H9 (cell line): ENCODE data around the gene IGF1R. TPM values are rescaled to one million over a fixed set of nuclear protein-coding genes. Genes with fewer than 3 reads are reported as not detected.

Experiments used
- DNase-seq: peaks from one replicate; pipeline ENCODE4 v3.0.0-alpha.2; 2017
- H2AFZ ChIP-seq: one replicate; pipeline ENCODE4 v1.6.1; 2013; ENCODE audit warnings: mild to moderate bottlenecking, low read length, control low read depth, moderate library complexity
- H2AK5ac ChIP-seq: 2 replicates; pipeline ENCODE4 v1.6.1; 2013; ENCODE audit warnings: low read length, control low read depth, mixed read lengths; ENCODE audit not compliant: insufficient read length
- H2BK120ac ChIP-seq: one replicate; pipeline ENCODE4 v1.6.1; 2013; ENCODE audit warnings: low read depth, mild to moderate bottlenecking, low read length, control low read depth, inconsistent platforms; ENCODE audit not compliant: poor library complexity, severe bottlenecking
- H2BK12ac ChIP-seq: 2 replicates; pipeline ENCODE4 v1.6.1; 2013; ENCODE audit warnings: low read length, control low read depth, mixed read lengths, low read depth; ENCODE audit not compliant: insufficient read length
- H2BK15ac ChIP-seq: 2 replicates; pipeline ENCODE4 v1.6.1; 2013; ENCODE audit warnings: low read depth, low read length, control low read depth
- H2BK20ac ChIP-seq: one replicate; pipeline ENCODE4 v1.6.1; 2013; ENCODE audit warnings: low read depth, mild to moderate bottlenecking, low read length, control low read depth, inconsistent platforms; ENCODE audit not compliant: poor library complexity, severe bottlenecking
- H2BK5ac ChIP-seq: 2 replicates; pipeline ENCODE4 v1.6.1; 2013; ENCODE audit warnings: low read length, control low read depth, mixed read lengths; ENCODE audit not compliant: insufficient read length
- H3K14ac ChIP-seq: 2 replicates; pipeline ENCODE4 v1.6.1; 2013; ENCODE audit warnings: low read length, control low read depth; ENCODE audit not compliant: insufficient read depth
- H3K18ac ChIP-seq: 2 replicates; pipeline ENCODE4 v1.6.1; 2013; ENCODE audit warnings: low read depth, mild to moderate bottlenecking, mixed read lengths, low read length, control low read depth; ENCODE audit not compliant: insufficient read length
- H3K23ac ChIP-seq: 2 replicates; pipeline ENCODE4 v1.6.1; 2013; ENCODE audit warnings: low read length, control low read depth, mixed read lengths, low read depth; ENCODE audit not compliant: insufficient read length
- H3K23me2 ChIP-seq: 2 replicates; pipeline ENCODE4 v1.6.1; 2013; ENCODE audit warnings: low read depth, mild to moderate bottlenecking, mixed read lengths, low read length, control low read depth; ENCODE audit not compliant: insufficient read length, poor library complexity, severe bottlenecking
- H3K27ac ChIP-seq: 2 replicates; pipeline ENCODE4 v1.5.1; 2013; ENCODE audit warnings: low read length, control low read depth, mixed read lengths, low read depth; ENCODE audit not compliant: insufficient read length
- H3K27me3 ChIP-seq: 2 replicates; pipeline ENCODE4 v1.6.1; 2013; ENCODE audit warnings: low read length, control low read depth, inconsistent platforms; ENCODE audit not compliant: insufficient read depth
- H3K4ac ChIP-seq: 2 replicates; pipeline ENCODE4 v1.6.1; 2013; ENCODE audit warnings: low read depth, mild to moderate bottlenecking, control low read depth, inconsistent platforms, low read length, moderate library complexity
- H3K4me1 ChIP-seq: 2 replicates; pipeline ENCODE4 v1.6.1; 2013; ENCODE audit warnings: low read length, control low read depth, inconsistent platforms; ENCODE audit not compliant: insufficient read depth
- H3K4me2 ChIP-seq: 2 replicates; pipeline ENCODE4 v1.6.1; 2013; ENCODE audit warnings: low read length, control low read depth, mixed read lengths; ENCODE audit not compliant: insufficient read length, insufficient read depth
- H3K56ac ChIP-seq: 2 replicates; pipeline ENCODE4 v1.6.1; 2013; ENCODE audit warnings: low read depth, mild to moderate bottlenecking, mixed read lengths, low read length, control low read depth; ENCODE audit not compliant: insufficient read length
- H3K79me1 ChIP-seq: 2 replicates; pipeline ENCODE4 v1.6.1; 2013; ENCODE audit warnings: low read depth, mild to moderate bottlenecking, moderate library complexity, low read length, control low read depth, inconsistent platforms; ENCODE audit not compliant: insufficient read depth, poor library complexity, severe bottlenecking
- H3K79me2 ChIP-seq: 2 replicates; pipeline ENCODE4 v1.6.1; 2013; ENCODE audit warnings: low read length, control low read depth, inconsistent platforms; ENCODE audit not compliant: insufficient read depth
- H3K9ac ChIP-seq: 2 replicates; pipeline ENCODE4 v1.6.1; 2013; ENCODE audit warnings: low read length, control low read depth, mixed read lengths; ENCODE audit not compliant: insufficient read length; ENCODE audit errors: extremely low read depth
- H3K9me3 ChIP-seq: one replicate; pipeline ENCODE4 v1.6.1; 2013; ENCODE audit warnings: low read depth, low read length, inconsistent platforms; ENCODE audit not compliant: control insufficient read depth
- H3T11ph ChIP-seq: one replicate; pipeline ENCODE4 v1.6.1; 2013; ENCODE audit warnings: mild to moderate bottlenecking, low read length, control low read depth, inconsistent platforms
- H4K20me1 ChIP-seq: one replicate; pipeline ENCODE4 v1.6.1; 2013; ENCODE audit not compliant: control insufficient read depth, insufficient read length, insufficient read depth
- H4K5ac ChIP-seq: 2 replicates; pipeline ENCODE4 v1.6.1; 2013; ENCODE audit warnings: low read depth, mild to moderate bottlenecking, mixed read lengths, low read length, control low read depth; ENCODE audit not compliant: insufficient read length
- H4K8ac ChIP-seq: replicated peaks from 2 replicates; pipeline ENCODE4 v1.6.1; 2013; ENCODE audit warnings: low read length, control low read depth, mixed read lengths, low read depth; ENCODE audit not compliant: insufficient read length
- H4K91ac ChIP-seq: 2 replicates; pipeline ENCODE4 v1.6.1; 2013; ENCODE audit warnings: low read depth, mild to moderate bottlenecking, moderate library complexity, mixed read lengths, low read length, control low read depth; ENCODE audit not compliant: insufficient read length
- H3K27ac Mint-ChIP-seq, 3 experiments: 2 replicates in 2 of 3; 3 replicates in 1 of 3; pipeline ENCODE4 v1.8.0; 2020 to 2021; ENCODE audit warnings: mixed read lengths in 3 of 3, mild to moderate bottlenecking in 1 of 3, moderate library complexity in 1 of 3
- H3K27me3 Mint-ChIP-seq: 2 replicates; pipeline ENCODE4 v1.8.0; 2021; ENCODE audit warnings: low read depth, mild to moderate bottlenecking, moderate library complexity, mixed read lengths
- H3K36me3 Mint-ChIP-seq, 3 experiments: 2 replicates in 2 of 3; 3 replicates in 1 of 3; pipeline ENCODE4 v1.8.0; 2020 to 2021; ENCODE audit warnings: low read depth in 3 of 3, mixed read lengths in 3 of 3; ENCODE audit not compliant: insufficient read depth in 1 of 3
- H3K4me1 Mint-ChIP-seq, 2 experiments: 2 replicates each; pipeline ENCODE4 v1.8.0; 2020; ENCODE audit warnings: mixed read lengths in 2 of 2
- H3K4me3 Mint-ChIP-seq, 2 experiments: 2 replicates in 1 of 2; 3 replicates in 1 of 2; pipeline ENCODE4 v1.8.0; 2020 to 2021; ENCODE audit warnings: mild to moderate bottlenecking in 2 of 2, mixed read lengths in 2 of 2, moderate library complexity in 1 of 2
- H3K9me3 Mint-ChIP-seq, 2 experiments: 2 replicates in 1 of 2; 3 replicates in 1 of 2; pipeline ENCODE4 v1.8.0; 2020; ENCODE audit warnings: mild to moderate bottlenecking in 2 of 2, mixed read lengths in 2 of 2, moderate library complexity in 1 of 2
- CTCF ChIP-seq: fragments of 200-600 bp; sonication (generic); conservative IDR thresholded peaks from 3 replicates; pipeline ENCODE4 v1.8.0; 2021; ENCODE audit warnings: antibody characterized with exemption, mild to moderate bottlenecking
- WGBS: extraction: QIAGEN DNeasy Blood & Tissue Kit; methylation state at CpG from one replicate; pipeline ENCODE4 v1.1.7; 2013; ENCODE audit warnings: missing lambda C conversion rate, low lambda C conversion rate, mixed read lengths; ENCODE audit not compliant: insufficient read length; ENCODE audit errors: extremely low coverage; 5-methylcytosine and 5-hydroxymethylcytosine counted together
- total RNA-seq: library from RNA; stranded (reverse); gene quantifications from 2 replicates; pipeline ENCODE4 v1.2.1, GENCODE V29; 2021

The IGF1R gene
- total RNA-seq, 1 experiment from 2014 or later: 70.0 TPM

GRCh38 chr15:98953968-98954367 lies 305.6 kb downstream of the IGF1R start:
- TF ChIP-seq CTCF: no peak
- no peaks in the 10 kb centered on the region for H3K4me1 Mint-ChIP-seq
- no peaks in the 10 kb centered on the region for H3K23me2 ChIP-seq
- no peak overlapping the region for H2BK12ac ChIP-seq
- H3K18ac ChIP-seq: no peak overlapping the region
- no peak overlapping the region for H2BK20ac ChIP-seq
- no peaks in the 10 kb centered on the region for H4K20me1 ChIP-seq
- no peak overlapping the region for H4K8ac ChIP-seq
- no peak overlapping the region for H2BK15ac ChIP-seq
- H3K9me3 Mint-ChIP-seq: no peaks in the 10 kb centered on the region
- no peak overlapping the region for H3T11ph ChIP-seq
- H3K14ac ChIP-seq: no peak overlapping the region; the same call in 1 of the 2 replicates
- no peak overlapping the region for H2AFZ ChIP-seq
- no peak overlapping the region for H4K5ac ChIP-seq
- H3K4me1 ChIP-seq: no peaks in the 10 kb centered on the region
- no peak overlapping the region for H3K27ac ChIP-seq
- H2AK5ac ChIP-seq: no peak overlapping the region
- H3K27me3 Mint-ChIP-seq: no peaks in the 10 kb centered on the region
- no peak overlapping the region for H3K4me2 ChIP-seq
- no peaks in the 10 kb centered on the region for H3K79me1 ChIP-seq
- H3K9ac ChIP-seq: no peak overlapping the region
- no peak overlapping the region for H2BK5ac ChIP-seq
- no peaks in the 10 kb centered on the region for H3K27me3 ChIP-seq
- no peak overlapping the region for H3K23ac ChIP-seq
- no peak overlapping the region for H3K27ac Mint-ChIP-seq
- WGBS: no CpG with 5 or more reads among the region's 16 CpGs
- H3K79me2 ChIP-seq: no peaks in the 10 kb centered on the region
- no peak overlapping the region for H3K56ac ChIP-seq
- H3K36me3 Mint-ChIP-seq: peaks cover 29 to 74% (median 73%) of the 10 kb centered on the region in 3 experiments; a peak in 6 of 7 replicates
- no peak overlapping the region for H2BK120ac ChIP-seq
- no peak overlapping the region for H4K91ac ChIP-seq
- no peaks in the 10 kb centered on the region for H3K9me3 ChIP-seq
- no peak overlapping the region for H3K4me3 Mint-ChIP-seq
- no peak for DNase-seq
- no peak overlapping the region for H3K4ac ChIP-seq
